ENCODE results near the gene ARSG. TPM values are rescaled to one million over a fixed set of nuclear protein-coding genes. Genes with fewer than 3 reads are reported as not detected.
"Not testable (repeated sequence)": the region's sequence is repeated elsewhere in the genome, so short reads cannot be mapped to it uniquely, and the experiment has no call there.

Gene ARSG
- total RNA-seq, 2 experiments from 2014 or later = 26.1 to 53.0 TPM

DNA sequence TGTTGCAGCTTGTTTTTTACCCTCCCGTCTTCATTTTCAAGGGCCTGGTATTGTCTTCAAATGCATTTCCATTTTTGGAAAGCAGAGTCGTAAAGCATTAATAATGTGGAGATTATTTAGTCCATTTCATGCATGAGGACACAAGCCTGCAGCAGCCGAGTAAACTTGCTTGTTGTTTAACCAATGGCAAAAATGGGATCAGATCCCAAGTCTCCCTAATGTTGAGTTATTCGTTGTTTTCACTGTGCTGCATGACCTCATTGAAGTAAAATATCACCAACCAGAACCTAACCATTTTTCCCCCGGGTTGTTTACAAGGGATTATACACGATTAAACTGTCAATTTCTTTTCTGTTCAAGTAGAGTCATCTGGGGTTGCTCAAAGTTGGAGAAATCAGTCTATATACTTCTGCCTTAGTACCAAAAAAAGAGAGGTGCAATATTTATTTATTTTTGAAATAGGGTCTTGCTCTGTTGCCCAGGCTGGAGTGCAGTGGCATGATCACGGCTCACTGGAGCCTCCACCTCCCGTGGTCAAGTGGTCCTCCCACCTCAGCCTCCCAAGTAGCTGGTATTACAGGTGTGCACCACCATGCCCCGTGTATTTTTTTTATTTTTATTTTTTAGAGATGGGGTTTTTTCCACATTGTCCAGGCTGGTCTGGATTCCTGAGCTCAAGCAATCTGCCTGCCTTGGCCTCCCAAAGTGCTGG is 31.1 kb upstream of the ARSG start:
- ChIA-PET CTCF (ENCODE audit: unreplicated experiment) (no interaction called here), POLR2A (interaction anchor here (0.6 to 4.4 kb wide), 8 partner anchors 8 to 1163 kb away, joined by 3 to 45 read pairs (median 4); partner anchors contain the start of gene AMZ2)
- TF ChIP-seq, protein P1, sequence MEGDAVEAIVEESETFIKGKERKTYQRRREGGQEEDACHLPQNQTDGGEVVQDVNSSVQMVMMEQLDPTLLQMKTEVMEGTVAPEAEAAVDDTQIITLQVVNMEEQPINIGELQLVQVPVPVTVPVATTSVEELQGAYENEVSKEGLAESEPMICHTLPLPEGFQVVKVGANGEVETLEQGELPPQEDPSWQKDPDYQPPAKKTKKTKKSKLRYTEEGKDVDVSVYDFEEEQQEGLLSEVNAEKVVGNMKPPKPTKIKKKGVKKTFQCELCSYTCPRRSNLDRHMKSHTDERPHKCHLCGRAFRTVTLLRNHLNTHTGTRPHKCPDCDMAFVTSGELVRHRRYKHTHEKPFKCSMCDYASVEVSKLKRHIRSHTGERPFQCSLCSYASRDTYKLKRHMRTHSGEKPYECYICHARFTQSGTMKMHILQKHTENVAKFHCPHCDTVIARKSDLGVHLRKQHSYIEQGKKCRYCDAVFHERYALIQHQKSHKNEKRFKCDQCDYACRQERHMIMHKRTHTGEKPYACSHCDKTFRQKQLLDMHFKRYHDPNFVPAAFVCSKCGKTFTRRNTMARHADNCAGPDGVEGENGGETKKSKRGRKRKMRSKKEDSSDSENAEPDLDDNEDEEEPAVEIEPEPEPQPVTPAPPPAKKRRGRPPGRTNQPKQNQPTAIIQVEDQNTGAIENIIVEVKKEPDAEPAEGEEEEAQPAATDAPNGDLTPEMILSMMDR (conservative IDR thresholded peaks at IDR 0.05; ENCODE audit: low read length) = no peak
- no peak for TF ChIP-seq EZH2phosphoT487 (IDR thresholded peaks at IDR 0.05; ENCODE audit: borderline replicate concordance, low read depth, low read length)
- H3K4me3 ChIP-seq (ENCODE audit: low read depth, low read length, poor library complexity, severe bottlenecking) = peak overlapping the region; percentile 30
- peaks cover 31% of the 10 kb centered on the region; the same call in 1 of the 2 replicates for H3K79me2 ChIP-seq (ENCODE audit: insufficient read depth, low read depth, low read length)
- peak overlapping the region; percentile 90 for H3K27ac ChIP-seq (ENCODE audit: low read depth, low read length, poor library complexity, severe bottlenecking)
- H3K4me2 ChIP-seq (ENCODE audit: low read length) = peak overlapping the region; percentile 59
- peaks cover 79% of the 10 kb centered on the region for H3K4me1 ChIP-seq (ENCODE audit: insufficient read depth, low read length, poor library complexity, severe bottlenecking)
- peak overlapping the region; percentile 47; the same call in 1 of the 2 replicates for H2AFZ ChIP-seq (ENCODE audit: low read length)
- intact Hi-C loops (cut with micrococcal nuclease; ENCODE audit: unreplicated experiment) = no loop called here
- DNase-seq (ENCODE audit: low spot score) = no peak
- H3K9me2 ChIP-seq (ENCODE audit: insufficient read depth, low read length) = no peaks in the 10 kb centered on the region
- H3K9me3 ChIP-seq (ENCODE audit: low read length) = peaks cover 9% of the 10 kb centered on the region; the same call in 1 of the 2 replicates
- peaks cover 53% of the 10 kb centered on the region for H3K36me3 ChIP-seq (ENCODE audit: insufficient read depth, low read length)
- H4K20me1 ChIP-seq (ENCODE audit: insufficient read depth, low read length) = no peaks in the 10 kb centered on the region
- BruUV-seq (replicated peaks) = no TSS peak

DNA sequence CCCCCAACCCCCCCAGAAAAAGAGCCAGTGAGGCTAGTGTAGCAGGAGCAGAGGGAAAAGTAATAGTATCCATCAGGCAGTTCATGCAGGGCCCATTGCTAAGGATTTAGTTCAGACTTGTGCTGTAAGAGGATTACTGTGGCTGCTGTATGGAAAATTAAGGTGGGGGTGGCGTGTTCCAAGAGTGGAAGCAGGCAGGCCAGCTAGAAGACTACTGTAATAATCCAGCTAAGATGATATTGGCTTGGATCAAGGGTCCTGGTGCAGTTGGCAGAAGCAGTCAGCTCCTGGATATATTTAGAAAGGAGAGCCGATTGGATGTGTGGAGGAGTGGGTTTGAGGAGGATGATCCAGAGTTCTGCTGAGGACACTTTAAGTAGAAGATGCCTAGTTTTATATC is 28.8 kb upstream of the ARSG start:
- POLR2A ChIA-PET = interaction anchor here (0.6 to 4.4 kb wide), 13 partner anchors 13 to 200 kb away, joined by 3 to 26 read pairs (median 4); partner anchors contain the start of genes AMZ2 and WIPI1

DNA sequence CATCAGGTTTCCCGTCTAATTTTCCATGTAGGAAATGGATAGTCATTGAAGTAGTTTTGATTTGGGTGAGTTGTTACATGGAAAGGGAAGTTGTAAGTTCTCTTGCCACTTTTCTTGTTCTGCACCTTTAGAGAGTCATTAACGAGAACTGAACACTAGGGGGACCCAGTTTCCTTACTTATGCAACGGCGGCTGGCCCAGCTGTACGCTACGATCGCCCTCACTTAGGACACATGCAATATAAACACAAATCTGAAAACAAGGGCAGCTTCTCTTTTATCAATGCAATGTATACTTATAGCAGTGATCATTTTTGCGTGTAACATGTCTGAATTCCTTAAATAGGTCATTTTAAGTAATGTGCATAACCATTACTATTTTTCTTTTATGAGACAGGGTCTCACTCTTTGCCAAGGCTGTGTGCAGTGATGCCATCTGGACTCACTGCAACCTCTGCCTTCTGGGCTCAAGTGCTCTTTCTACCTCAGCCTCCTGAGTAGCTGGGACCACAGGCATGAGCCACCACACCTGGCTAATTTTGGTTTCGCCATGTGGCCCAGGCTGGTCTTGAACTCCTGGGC is 28.1 kb upstream of the ARSG start:
- H3K4me3 ChIP-seq (ENCODE audit: low read depth, low read length, poor library complexity, severe bottlenecking); H2AFZ ChIP-seq (ENCODE audit: low read length); BruUV-seq (replicated peaks); H4K20me1 ChIP-seq (ENCODE audit: insufficient read depth, low read length); H3K9me3 ChIP-seq (ENCODE audit: low read length); H3K9me2 ChIP-seq (ENCODE audit: insufficient read depth, low read length): not testable (repeated sequence)
- TF ChIP-seq, protein P1 (conservative IDR thresholded peaks at IDR 0.05; ENCODE audit: low read length) = peak; percentile 91
- intact Hi-C loops (cut with micrococcal nuclease; ENCODE audit: unreplicated experiment) = loop anchor here (1.0 kb wide), 4 partner anchors 29 to 200 kb away; no protein-coding TSS in a partner anchor
- peaks cover 49% of the 10 kb centered on the region for H3K4me1 ChIP-seq (ENCODE audit: insufficient read depth, low read length, poor library complexity, severe bottlenecking)
- H3K36me3 ChIP-seq (ENCODE audit: insufficient read depth, low read length) = peaks cover 46% of the 10 kb centered on the region
- peak; percentile 72 for DNase-seq (ENCODE audit: low spot score)
- CTCF ChIA-PET (ENCODE audit: unreplicated experiment) = interaction anchor here (0.6 to 2.1 kb wide), 3 partner anchors 136 to 201 kb away, joined by 3 to 11 read pairs (median 3); no protein-coding TSS in a partner anchor
- H3K4me2 ChIP-seq (ENCODE audit: low read length) = peak overlapping the region; percentile 46
- H3K79me2 ChIP-seq (ENCODE audit: insufficient read depth, low read depth, low read length) = peaks cover 34% of the 10 kb centered on the region; the same call in 1 of the 2 replicates
- POLR2A ChIA-PET = interaction anchor here (0.5 to 2.7 kb wide), 10 partner anchors 15 to 199 kb away, joined by 3 to 23 read pairs (median 6); partner anchors contain the start of genes AMZ2, SLC16A6 and WIPI1
- peak overlapping the region; percentile 55 for H3K27ac ChIP-seq (ENCODE audit: low read depth, low read length, poor library complexity, severe bottlenecking)

More for the DNA sequence above, 28.8 kb upstream of the ARSG start:
- H2AFZ ChIP-seq (ENCODE audit: low read length); BruUV-seq (replicated peaks); H3K4me3 ChIP-seq (ENCODE audit: low read depth, low read length, poor library complexity, severe bottlenecking); intact Hi-C loops (cut with micrococcal nuclease; ENCODE audit: unreplicated experiment); H3K9me3 ChIP-seq (ENCODE audit: low read length); H4K20me1 ChIP-seq (ENCODE audit: insufficient read depth, low read length); H3K9me2 ChIP-seq (ENCODE audit: insufficient read depth, low read length); DNase-seq (ENCODE audit: low spot score): not testable (repeated sequence)
- Histone ChIP-seq H3K36me3 (ENCODE audit: insufficient read depth, low read length) (peaks cover 47% of the 10 kb centered on the region), H3K79me2 (ENCODE audit: insufficient read depth, low read depth, low read length) (peaks cover 39% of the 10 kb centered on the region; the same call in 1 of the 2 replicates), H3K4me2 (ENCODE audit: low read length) (peak overlapping the region; percentile 46), H3K27ac (ENCODE audit: low read depth, low read length, poor library complexity, severe bottlenecking) (peak overlapping the region; percentile 55), H3K4me1 (ENCODE audit: insufficient read depth, low read length, poor library complexity, severe bottlenecking) (peaks cover 56% of the 10 kb centered on the region)
- CTCF ChIA-PET (ENCODE audit: unreplicated experiment) = interaction anchor here (1.0 to 2.1 kb wide), 2 partner anchors 136 to 175 kb away, joined by 3 to 11 read pairs; no protein-coding TSS in a partner anchor

DNA sequence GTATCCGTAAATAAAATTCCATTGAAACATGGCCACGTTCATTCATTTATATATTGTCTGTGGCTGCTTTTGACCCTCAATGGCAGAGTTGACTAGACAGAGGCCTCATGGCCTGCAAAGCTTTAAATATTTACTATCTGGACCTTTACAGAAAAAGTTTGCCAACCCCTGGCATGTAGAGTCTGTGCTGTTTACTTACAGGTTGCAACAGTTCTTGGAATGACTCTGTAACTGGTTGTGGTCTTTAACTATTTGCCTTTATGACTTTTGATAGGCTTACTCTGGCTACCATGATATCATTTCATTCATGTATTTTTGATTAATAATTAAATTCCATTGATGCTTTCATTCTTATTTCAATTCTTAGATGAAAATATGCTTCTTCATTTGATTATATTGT is 25.5 kb upstream of the ARSG start:
- H3K9me3 ChIP-seq (ENCODE audit: low read length); H3K9me2 ChIP-seq (ENCODE audit: insufficient read depth, low read length); intact Hi-C loops (cut with micrococcal nuclease; ENCODE audit: unreplicated experiment); H3K27ac ChIP-seq (ENCODE audit: low read depth, low read length, poor library complexity, severe bottlenecking); DNase-seq (ENCODE audit: low spot score); BruUV-seq (replicated peaks); H3K4me3 ChIP-seq (ENCODE audit: low read depth, low read length, poor library complexity, severe bottlenecking); H2AFZ ChIP-seq (ENCODE audit: low read length); H4K20me1 ChIP-seq (ENCODE audit: insufficient read depth, low read length); H3K4me2 ChIP-seq (ENCODE audit: low read length): not testable (repeated sequence)
- Histone ChIP-seq H3K36me3 (ENCODE audit: insufficient read depth, low read length) (peaks cover 55% of the 10 kb centered on the region), H3K79me2 (ENCODE audit: insufficient read depth, low read depth, low read length) (peaks cover 21% of the 10 kb centered on the region; the same call in 1 of the 2 replicates), H3K4me1 (ENCODE audit: insufficient read depth, low read length, poor library complexity, severe bottlenecking) (peaks cover 25% of the 10 kb centered on the region)
- ChIA-PET CTCF (ENCODE audit: unreplicated experiment) (interaction anchor here (0.7 to 1.9 kb wide), 2 partner anchors 133 to 1316 kb away, joined by 3 to 9 read pairs; no protein-coding TSS in a partner anchor), POLR2A (interaction anchor here (0.7 to 2.7 kb wide), 7 partner anchors 9 to 200 kb away, joined by 3 to 23 read pairs (median 3); partner anchors contain the start of genes AMZ2 and WIPI1)
